GM18909 (cell line): ENCODE measurements around the gene TIMM50.

ENCODE experiments used
- ATAC-seq: cut with Tn5 transposase; IDR thresholded peaks from one replicate; pipeline ENCODE4 v1.9.1; 2021; ENCODE audit warnings: mild to moderate bottlenecking; ENCODE audit not compliant: unreplicated experiment, poor library complexity

Gene TIMM50

GRCh38 chr19:39524495-39524894, 43.9 kb downstream of the TIMM50 start:
- ATAC-seq, result no peak

GRCh38 chr19:39525205-39525604, 44.6 kb downstream of the TIMM50 start:
- ATAC-seq, result no peak

- ATAC-seq, result no peak
Measured at GRCh38 chr19:39531834-39532232, 51.2 kb downstream of the TIMM50 start.

GRCh38 chr19:39532233-39533002, 51.8 kb downstream of the TIMM50 start, which contains the start of gene EID2B:
Gene EID2B (minus strand): TSS chr19:39532852. CDS start chr19:39532802, 50 bp downstream.
- ATAC-seq, result peak; percentile 82

- no peak for ATAC-seq
Measured at GRCh38 chr19:39533003-39533512, 52.4 kb downstream of the TIMM50 start.

GRCh38 chr19:39533791-39534190, 53.2 kb downstream of the TIMM50 start:
- ATAC-seq, result no peak

- no peak for ATAC-seq
Measured at GRCh38 chr19:39539165-39539517, 58.5 kb downstream of the TIMM50 start.

- peak; percentile 91 for ATAC-seq
Measured at GRCh38 chr19:39539518-39540332, 59.1 kb downstream of the TIMM50 start, which contains the start of gene EID2. Gene EID2 (minus strand): TSS chr19:39540161. CDS start chr19:39540079, 82 bp downstream.

- ATAC-seq, result no peak
Measured at GRCh38 chr19:39540333-39540673, 59.7 kb downstream of the TIMM50 start.
